ENCODE measurements around the gene MAP4K2. TPM values are rescaled to one million over a fixed set of nuclear protein-coding genes. Genes with fewer than 3 reads are reported as not detected.

Gene MAP4K2
- total and polyA plus RNA-seq, 9 of the 15 experiments (the other 6 are each of a cell fraction or from before 2014, with no cell fraction given), result 0.13 to 14.5 (median 7.3) TPM

GRCh38 chr11:64754124-64754918 is 48.7 kb downstream of the MAP4K2 start (continued):
- no peak for TF ChIP-seq AFF1 (IDR thresholded peaks at IDR 0.05; ENCODE audit: low read depth in 1 of 2, partially characterized antibody in 2 of 2)
- no peak for TF ChIP-seq THRAP3 (IDR thresholded peaks at IDR 0.05; ENCODE audit: borderline replicate concordance)
- TF ChIP-seq GABPB1 (CRISPR knock-in tag; IDR thresholded peaks at IDR 0.05), result peak; percentile 49; the same call in 1 of the 2 replicates
- no peak for TF ChIP-seq POLR2B (IDR thresholded peaks at IDR 0.05; ENCODE audit: low read depth, partially characterized antibody)
- no peak for TF ChIP-seq CLOCK (CRISPR knock-in tag; IDR thresholded peaks at IDR 0.05; ENCODE audit: borderline replicate concordance)
- TF ChIP-seq ZNF512 (tag; IDR thresholded peaks at IDR 0.05), result no peak
- TF ChIP-seq HDAC1 (IDR thresholded peaks at IDR 0.05), result 0 out of 4 replicates have a peak, but pooled peaks of 1 of the 2 experiments have one; percentile 59
- no peak for TF ChIP-seq ZNF217 (CRISPR knock-in tag; IDR thresholded peaks at IDR 0.05)
- no peak for TF ChIP-seq ZNF583 (CRISPR knock-in tag; IDR thresholded peaks at IDR 0.05)
- TF ChIP-seq ZNF280B (CRISPR knock-in tag; IDR thresholded peaks at IDR 0.05), result no peak
- no peak for TF ChIP-seq ARID3B (CRISPR knock-in tag; IDR thresholded peaks at IDR 0.05; ENCODE audit: borderline replicate concordance)
- TF ChIP-seq JUNB (CRISPR knock-in tag; conservative IDR thresholded peaks at IDR 0.05), result no peak
- TF ChIP-seq HSF4 (CRISPR knock-in tag; IDR thresholded peaks at IDR 0.05; ENCODE audit: borderline replicate concordance), result no peak
- TF ChIP-seq KAT2B (IDR thresholded peaks at IDR 0.05; ENCODE audit: low read depth, low read length), result no peak
- no peak for TF ChIP-seq MEIS2 (IDR thresholded peaks at IDR 0.05; ENCODE audit: partially characterized antibody)

All from K562 (cell line).